CD14-positive monocyte (primary cell): ENCODE results near the gene IL11RA. TPM values are rescaled to one million over a fixed set of nuclear protein-coding genes. Genes with fewer than 3 reads are reported as not detected.
A peak's percentile ranks its signal among the peaks of the same experiment; 100 is the strongest.

Experiments
- DNase-seq, 3 donors: peaks; one replicate each; pipeline ENCODE4 v3.0.0-alpha.2; 2011 to 2022
- H2AFZ ChIP-seq: 2 replicates; pipeline ENCODE4 v1.6.0; 2012; ENCODE audit warnings: mild to moderate bottlenecking, low read depth, low read length, inconsistent platforms; ENCODE audit not compliant: insufficient read depth, poor library complexity, severe bottlenecking
- H3K27ac ChIP-seq, 2 donors: 1 replicate in 1 of 2; 2 replicates in 1 of 2; pipeline ENCODE4 v1.5.1; 2012 to 2013; ENCODE audit warnings: low read length in 2 of 2, control low read depth in 1 of 2, inconsistent platforms in 1 of 2, low read depth in 1 of 2, mild to moderate bottlenecking in 1 of 2
- H3K27me3 ChIP-seq, 2 donors: one replicate each; pipeline versions ENCODE4 v1.6.0 to v1.6.1; 2011 to 2013; ENCODE audit warnings: low read length in 2 of 2; ENCODE audit not compliant: control insufficient read depth in 2 of 2, insufficient read depth in 2 of 2
- H3K36me3 ChIP-seq, 2 donors: replicated peaks in 1 of 2; 1 replicate in 1 of 2; 2 replicates in 1 of 2; pipeline versions ENCODE4 v1.5.1 to v1.6.1; 2012 to 2013; ENCODE audit warnings: low read length in 2 of 2, control low read depth in 1 of 2, inconsistent platforms in 1 of 2, mild to moderate bottlenecking in 1 of 2; ENCODE audit not compliant: insufficient read depth in 2 of 2, control insufficient read depth in 1 of 2
- H3K4me1 ChIP-seq, 2 donors: 1 replicate in 1 of 2; 2 replicates in 1 of 2; pipeline versions ENCODE4 v1.5.1 to v1.6.1; 2012 to 2013; ENCODE audit warnings: low read length in 2 of 2, control low read depth in 1 of 2, inconsistent platforms in 1 of 2, mild to moderate bottlenecking in 1 of 2, moderate library complexity in 1 of 2; ENCODE audit not compliant: insufficient read depth in 2 of 2, control insufficient read depth in 1 of 2
- H3K4me2 ChIP-seq: replicated peaks from 2 replicates; pipeline ENCODE3; 2012; ENCODE audit warnings: low read length, moderate library complexity, mild to moderate bottlenecking; ENCODE audit not compliant: poor library complexity, severe bottlenecking; ENCODE audit errors: extremely low read depth
- H3K4me3 ChIP-seq, 3 experiments: fragments of 200-600 bp in 1 of 3; sonication (generic) in 1 of 3; replicated peaks in 1 of 3; 1 replicate in 2 of 3; 2 replicates in 1 of 3; pipeline ENCODE4 v1.5.1; 2011 to 2013; ENCODE audit warnings: low read length in 3 of 3, mild to moderate bottlenecking in 3 of 3, control low read depth in 2 of 3, low read depth in 2 of 3, inconsistent platforms in 1 of 3, moderate library complexity in 1 of 3
- H3K79me2 ChIP-seq: 2 replicates; pipeline ENCODE4 v1.6.0; 2012; ENCODE audit warnings: mild to moderate bottlenecking, control low read depth, inconsistent platforms, low read length, moderate library complexity; ENCODE audit not compliant: insufficient read depth
- H3K9ac ChIP-seq: 2 replicates; pipeline ENCODE4 v1.6.0; 2017; ENCODE audit warnings: low read length, mild to moderate bottlenecking; ENCODE audit not compliant: insufficient read depth, poor library complexity, severe bottlenecking
- H3K9me3 ChIP-seq, 2 donors: replicated peaks in 1 of 2; 1 replicate in 1 of 2; 2 replicates in 1 of 2; pipeline versions ENCODE4 v1.5.1 to v1.6.1; 2012 to 2013; ENCODE audit warnings: low read length in 2 of 2, control low read depth in 1 of 2; ENCODE audit not compliant: control insufficient read depth in 1 of 2, insufficient read depth in 1 of 2
- H4K20me1 ChIP-seq: 2 replicates; pipeline ENCODE4 v1.6.0; 2012; ENCODE audit warnings: mild to moderate bottlenecking, low read length, control low read depth, moderate library complexity; ENCODE audit not compliant: insufficient read depth
- H3K27ac Mint-ChIP-seq, 7 donors: one replicate each; pipeline ENCODE4 v1.8.0; 2020; ENCODE audit warnings: mild to moderate bottlenecking in 7 of 7, mixed read lengths in 7 of 7, moderate library complexity in 6 of 7, inconsistent platforms in 2 of 7
- H3K27me3 Mint-ChIP-seq, 3 donors: one replicate each; pipeline ENCODE4 v1.8.0; 2021 to 2022; ENCODE audit warnings: low read depth in 3 of 3, mild to moderate bottlenecking in 3 of 3, mixed read lengths in 3 of 3, moderate library complexity in 3 of 3, inconsistent platforms in 1 of 3
- H3K36me3 Mint-ChIP-seq, 2 donors: one replicate each; pipeline ENCODE4 v1.8.0; 2020; ENCODE audit warnings: mixed read lengths in 2 of 2, inconsistent platforms in 1 of 2, mild to moderate bottlenecking in 1 of 2
- H3K4me1 Mint-ChIP-seq: one replicate; pipeline ENCODE4 v1.8.0; 2020; ENCODE audit warnings: mild to moderate bottlenecking, mixed read lengths
- H3K4me3 Mint-ChIP-seq, 2 donors: one replicate each; pipeline ENCODE4 v1.8.0; 2020; ENCODE audit warnings: mild to moderate bottlenecking in 2 of 2, mixed read lengths in 2 of 2, moderate library complexity in 1 of 2
- H3K9me3 Mint-ChIP-seq, 7 donors: one replicate each; pipeline ENCODE4 v1.8.0; 2020 to 2022; ENCODE audit warnings: mixed read lengths in 7 of 7, mild to moderate bottlenecking in 6 of 7, moderate library complexity in 6 of 7, inconsistent platforms in 2 of 7
- CTCF ChIP-seq: fragments of 200-600 bp; IDR thresholded peaks from one replicate; pipeline ENCODE4 v1.8.0; 2022; ENCODE audit warnings: antibody characterized with exemption, mild to moderate bottlenecking
- WGBS: methylation state at CpG from one replicate; pipeline ENCODE4 v1.1.5; 2013; ENCODE audit warnings: missing lambda C conversion rate; ENCODE audit not compliant: insufficient coverage; 5-methylcytosine and 5-hydroxymethylcytosine counted together
- intact Hi-C, 2 donors: fragments of 100-400 bp; cut with micrococcal nuclease; formaldehyde crosslinking; loops; one replicate each; pipeline versions ENCODE4 v1.15.0 to v1.15.1; 2023
- polyA plus RNA-seq, 3 donors: library from polyadenylated mRNA; depleted of rRNA in 1 of 3; unstranded in 2 of 3; stranded (reverse) in 1 of 3; fragments of 300-500 nt in 2 of 3; fragments of >200 nt in 1 of 3; fragmentation: Illumina TruSeq in 2 of 3; gene quantifications; 1 replicate in 2 of 3; 2 replicates in 1 of 3; pipeline ENCODE4 v1.2.3, GENCODE V29; 2012 to 2021

The IL11RA gene
- polyA plus RNA-seq, 3 donors = 2.8 to 39.1 (median 4.1) TPM

DNA sequence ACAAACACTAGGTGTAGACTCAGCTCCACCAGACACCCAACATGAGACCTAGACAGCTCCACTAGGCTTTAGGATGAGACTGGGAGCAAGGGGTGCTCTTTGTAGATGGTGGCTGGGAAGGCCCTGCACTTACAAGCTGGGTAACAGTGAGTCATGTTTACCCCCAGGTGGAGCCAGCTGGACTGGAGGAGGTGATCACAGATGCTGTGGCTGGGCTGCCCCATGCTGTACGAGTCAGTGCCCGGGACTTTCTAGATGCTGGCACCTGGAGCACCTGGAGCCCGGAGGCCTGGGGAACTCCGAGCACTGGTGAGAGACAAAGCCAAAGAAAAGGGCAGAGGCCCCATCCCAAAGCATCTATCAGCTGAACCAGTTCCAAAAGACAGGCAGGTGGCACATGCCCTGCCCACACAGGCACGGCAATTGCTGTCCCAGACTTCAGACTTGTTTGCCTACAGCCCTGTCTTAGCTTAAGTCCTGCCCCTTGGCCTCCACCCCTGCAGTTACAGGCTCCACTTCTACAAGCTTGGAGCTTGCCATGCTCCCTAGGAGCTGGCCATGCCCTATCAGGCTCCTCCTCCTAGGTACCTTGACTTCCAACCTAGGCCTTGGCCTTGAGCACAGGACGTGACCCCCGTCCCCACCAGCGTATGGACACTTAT is 7.7 kb downstream of the IL11RA start:
- H4K20me1 ChIP-seq = no peaks in the 10 kb centered on the region
- no peaks in the 10 kb centered on the region for H3K36me3 ChIP-seq
- no peak overlapping the region for H3K27ac ChIP-seq
- Mint-ChIP-seq H3K4me3 (no peak overlapping the region), H3K9me3 (peaks cover 0 to 3% (median 0%) of the 10 kb centered on the region in 7 donors), H3K27me3 (peaks cover 1 to 5% (median 3%) of the 10 kb centered on the region in 3 donors), H3K27ac (no peak overlapping the region), H3K36me3 (peaks cover 0 to 2% of the 10 kb centered on the region in 2 donors), H3K4me1 (peaks cover 7% of the 10 kb centered on the region)
- H3K4me3 ChIP-seq = no peak overlapping the region
- H3K9me3 ChIP-seq = no peaks in the 10 kb centered on the region
- no peaks in the 10 kb centered on the region for H3K27me3 ChIP-seq
- no peaks in the 10 kb centered on the region for H3K79me2 ChIP-seq
- intact Hi-C loops = loop anchor here (10.0 kb wide), 2 partner anchors 325 to 455 kb away; partner anchors contain the start of genes ATOSB (in 1 of the 2) and DNAJB5 (in 1 of the 2)
- no peak overlapping the region for H3K4me2 ChIP-seq
- no peak for DNase-seq
- H2AFZ ChIP-seq = no peak overlapping the region
- H3K4me1 ChIP-seq = peaks cover 4 to 6% of the 10 kb centered on the region in 2 donors
- TF ChIP-seq CTCF = no peak
- 97% methylated on average over 8 of the region's 8 CpGs for WGBS
- H3K9ac ChIP-seq = no peak overlapping the region

- Mint-ChIP-seq H3K27ac (peak within 1 kb of the TSS in 1 of 7 donors; percentile 38), H3K4me3 (no peak within 1 kb of the TSS), H3K9me3 (peaks cover 0 to 3% (median under 1%) of the 10 kb centered on the region in 7 donors), H3K27me3 (peaks cover 0 to 3% (median 3%) of the 10 kb centered on the region in 3 donors), H3K36me3 (peaks cover 4 to 5% of the 10 kb centered on the region in 2 donors), H3K4me1 (peaks cover 24% of the 10 kb centered on the region)
- Histone ChIP-seq H3K4me2 (no peak within 1 kb of the TSS), H3K4me1 (peaks cover 16 to 19% of the 10 kb centered on the region in 2 donors), H3K9me3 (no peaks in the 10 kb centered on the region), H2AFZ (no peak within 1 kb of the TSS), H3K36me3 (no peaks in the 10 kb centered on the region), H3K27me3 (no peaks in the 10 kb centered on the region), H3K27ac (no peak within 1 kb of the TSS), H3K9ac (no peak within 1 kb of the TSS), H4K20me1 (no peaks in the 10 kb centered on the region), H3K79me2 (peaks cover 15% of the 10 kb centered on the region), H3K4me3 (no peak within 1 kb of the TSS)
- intact Hi-C loops = loop anchor here (10.0 kb wide), 2 partner anchors 322 to 452 kb away; partner anchors contain the start of genes ATOSB (in 1 of the 2) and DNAJB5 (in 1 of the 2)
- DNase-seq = no peak
- WGBS = 100% methylated on average over 1 of the region's 4 CpGs
- TF ChIP-seq CTCF = no peak
Measured at GRCh38 chr9:34662526-34663302, 10.7 kb downstream of the IL11RA start, which contains the start of gene CCL27. CCL27 (minus strand) TSS chr9:34662657; CDS start chr9:34662633, 24 bp downstream.
